ENCODE measurements around the gene EIF4EBP2.

Gene EIF4EBP2

GRCh38 chr10:70462349-70462984 lies 58.5 kb downstream of the EIF4EBP2 start:
- DNase-seq, result peak; percentile 92

GRCh38 chr10:70465278-70465677 lies 61.3 kb downstream of the EIF4EBP2 start:
- no peak for DNase-seq

GRCh38 chr10:70465832-70466231 lies 61.9 kb downstream of the EIF4EBP2 start:
- DNase-seq, result no peak

GRCh38 chr10:70466951-70467350 lies 63.0 kb downstream of the EIF4EBP2 start:
- no peak for DNase-seq

- DNase-seq, result no peak
Observed at GRCh38 chr10:70472799-70473454, 69.0 kb downstream of the EIF4EBP2 start.

- no peak for DNase-seq
Observed at GRCh38 chr10:70474780-70475179, 70.8 kb downstream of the EIF4EBP2 start.

GRCh38 chr10:70475661-70476060 lies 71.7 kb downstream of the EIF4EBP2 start:
- DNase-seq, result no peak

- no peak for DNase-seq
Observed at GRCh38 chr10:70476249-70477035, 72.5 kb downstream of the EIF4EBP2 start.

GRCh38 chr10:70477661-70478162 lies 73.8 kb downstream of the EIF4EBP2 start:
- peak; percentile 78 for DNase-seq
